H1 (cell line): Measurements from ENCODE around the gene PLEKHG5. TPM values are rescaled to one million over a fixed set of nuclear protein-coding genes. Genes with fewer than 3 reads are reported as not detected.

Experiments
- CTCF ChIA-PET: fragments of 300-600 bp; sonication (Branson Sonifier 250); formaldehyde crosslinking; loops from one replicate; lab custom pipeline; 2021; ENCODE audit not compliant: partially characterized antibody; lab: Charles Lee
- POLR2A ChIA-PET: fragments of 300-600 bp; sonication (Branson Sonifier 250); formaldehyde crosslinking; loops from one replicate; lab custom pipeline; 2021; ENCODE audit warnings: inconsistent platforms; ENCODE audit not compliant: partially characterized antibody; lab: Charles Lee
- DNase-seq, 2 experiments: peaks; one replicate each; pipeline versions ENCODE4 v3.0.0 to v3.0.0-alpha.2; 2010 to 2022; ENCODE audit warnings: low spot score in 2 of 2, low read depth in 1 of 2, mixed read lengths in 1 of 2
- FAIRE-seq: peaks from 2 replicates; lab custom pipeline; 2011; peaks lifted over from hg19 to GRCh38; lab: Jason Lieb, UNC
- H2AFZ ChIP-seq: 2 replicates; pipeline ENCODE4 v1.8.1; 2012; ENCODE audit warnings: low read length, inconsistent platforms
- H2AK5ac ChIP-seq: 2 replicates; pipeline ENCODE4 v1.6.1; 2013; ENCODE audit warnings: low read depth, low read length
- H2BK120ac ChIP-seq: replicated peaks from 2 replicates; pipeline ENCODE3; 2013; ENCODE audit warnings: low read depth, low read length, inconsistent platforms
- H2BK12ac ChIP-seq: 2 replicates; pipeline ENCODE4 v1.6.1; 2013; ENCODE audit warnings: low read depth, low read length
- H2BK15ac ChIP-seq: 2 replicates; pipeline ENCODE4 v1.6.1; 2013; ENCODE audit warnings: low read length
- H2BK20ac ChIP-seq: 2 replicates; pipeline ENCODE4 v1.6.1; 2013; ENCODE audit warnings: low read length
- H2BK5ac ChIP-seq: 2 replicates; pipeline ENCODE4 v1.6.1; 2013; ENCODE audit warnings: low read depth, low read length
- H3K14ac ChIP-seq: 2 replicates; pipeline ENCODE4 v1.6.1; 2013; ENCODE audit warnings: inconsistent platforms; ENCODE audit not compliant: insufficient read length
- H3K18ac ChIP-seq: 2 replicates; pipeline ENCODE4 v1.6.1; 2013; ENCODE audit warnings: low read length; ENCODE audit errors: extremely low read depth
- H3K23ac ChIP-seq: 2 replicates; pipeline ENCODE4 v1.6.1; 2013; ENCODE audit warnings: inconsistent platforms; ENCODE audit not compliant: insufficient read length
- H3K23me2 ChIP-seq: 2 replicates; pipeline ENCODE4 v1.6.1; 2013; ENCODE audit warnings: low read depth, low read length
- H3K27ac ChIP-seq: 2 replicates; pipeline ENCODE4 v1.6.1; 2011; ENCODE audit warnings: low read depth, low read length, inconsistent platforms
- H3K27me3 ChIP-seq, 4 experiments: replicated peaks in 1 of 4; 1 replicate in 1 of 4; 2 replicates in 3 of 4; pipeline versions ENCODE4 v1.6.1 to v1.8.1; 2011 to 2013; ENCODE audit warnings: low read length in 3 of 4, mild to moderate bottlenecking in 3 of 4, inconsistent platforms in 2 of 4, mixed read lengths in 2 of 4, moderate library complexity in 1 of 4; ENCODE audit not compliant: control insufficient read depth in 3 of 4, insufficient read depth in 3 of 4; ENCODE audit errors: extremely low read depth in 1 of 4
- H3K36me3 ChIP-seq, 4 experiments: 2 replicates each; pipeline versions ENCODE4 v1.6.1 to v1.8.1; 2011 to 2013; ENCODE audit warnings: mild to moderate bottlenecking in 4 of 4, low read length in 3 of 4, moderate library complexity in 2 of 4, control low read depth in 1 of 4, inconsistent platforms in 1 of 4; ENCODE audit not compliant: insufficient read depth in 4 of 4, control insufficient read depth in 2 of 4
- H3K4ac ChIP-seq: replicated peaks from 2 replicates; pipeline ENCODE3; 2013; ENCODE audit warnings: low read length, low read depth, mixed read lengths, inconsistent platforms; ENCODE audit not compliant: insufficient read length
- H3K4me1 ChIP-seq, 4 experiments: replicated peaks in 1 of 4; 1 replicate in 1 of 4; 2 replicates in 3 of 4; pipeline versions ENCODE4 v1.6.1 to v1.8.1; 2011 to 2013; ENCODE audit warnings: low read length in 3 of 4, inconsistent platforms in 2 of 4, mixed read lengths in 1 of 4; ENCODE audit not compliant: insufficient read depth in 4 of 4, control insufficient read depth in 3 of 4
- H3K4me2 ChIP-seq, 2 experiments: 2 replicates each; pipeline versions ENCODE4 v1.6.1 to v1.8.1; 2011 to 2013; ENCODE audit warnings: low read depth in 2 of 2, low read length in 2 of 2, control low read depth in 1 of 2, inconsistent platforms in 1 of 2, mild to moderate bottlenecking in 1 of 2; ENCODE audit not compliant: insufficient read depth in 1 of 2
- H3K4me3 ChIP-seq, 4 experiments: fragments of 200-600, 300-600 bp in 1 of 4; sonication (generic), shearing (Covaris generic), sonication (Bioruptor Twin) in 1 of 4; 2 replicates each; pipeline versions ENCODE4 v1.5.1 to v1.8.1; 2011 to 2016; ENCODE audit warnings: low read length in 4 of 4, low read depth in 3 of 4, control low read depth in 2 of 4, inconsistent platforms in 2 of 4, mild to moderate bottlenecking in 2 of 4, mixed read lengths in 1 of 4, moderate library complexity in 1 of 4; ENCODE audit not compliant: insufficient read depth in 2 of 4; ENCODE audit errors: extremely low read depth in 1 of 4
- H3K56ac ChIP-seq: replicated peaks from 2 replicates; pipeline ENCODE3; 2013; ENCODE audit warnings: low read depth, mild to moderate bottlenecking, mixed read lengths, low read length, inconsistent platforms; ENCODE audit not compliant: insufficient read length
- H3K79me1 ChIP-seq: 2 replicates; pipeline ENCODE4 v1.6.1; 2013; ENCODE audit warnings: low read depth, low read length, control low read depth
- H3K79me2 ChIP-seq, 2 experiments: 2 replicates each; pipeline versions ENCODE4 v1.6.1 to v1.8.1; 2012 to 2013; ENCODE audit warnings: low read length in 2 of 2, mild to moderate bottlenecking in 2 of 2, inconsistent platforms in 1 of 2; ENCODE audit not compliant: insufficient read depth in 2 of 2, control insufficient read depth in 1 of 2
- H3K9ac ChIP-seq, 4 experiments: replicated peaks in 1 of 4; 1 replicate in 1 of 4; 2 replicates in 3 of 4; pipeline versions ENCODE4 v1.6.1 to v1.8.1; 2011 to 2013; ENCODE audit warnings: low read depth in 3 of 4, low read length in 3 of 4, control low read depth in 2 of 4, mild to moderate bottlenecking in 2 of 4, moderate library complexity in 2 of 4, inconsistent platforms in 1 of 4; ENCODE audit errors: extremely low read depth in 1 of 4
- H3K9me3 ChIP-seq, 2 experiments: 2 replicates each; pipeline versions ENCODE4 v1.6.1 to v1.8.1; 2012 to 2013; ENCODE audit warnings: mild to moderate bottlenecking in 2 of 2, moderate library complexity in 2 of 2, control low read depth in 1 of 2, inconsistent platforms in 1 of 2, low read depth in 1 of 2, low read length in 1 of 2, mixed read lengths in 1 of 2; ENCODE audit not compliant: insufficient read depth in 2 of 2
- H4K20me1 ChIP-seq, 2 experiments: replicated peaks in 1 of 2; 2 replicates each; pipeline versions ENCODE3 to v1.8.1; 2011 to 2013; ENCODE audit warnings: inconsistent platforms in 2 of 2, low read length in 2 of 2, mild to moderate bottlenecking in 1 of 2; ENCODE audit not compliant: insufficient read depth in 2 of 2, control insufficient read depth in 1 of 2
- H4K5ac ChIP-seq: 2 replicates; pipeline ENCODE4 v1.6.1; 2013; ENCODE audit warnings: low read length, low read depth, mixed read lengths, inconsistent platforms; ENCODE audit not compliant: insufficient read length
- H4K8ac ChIP-seq: 2 replicates; pipeline ENCODE4 v1.8.0; 2013; ENCODE audit warnings: mild to moderate bottlenecking, moderate library complexity, low read length, inconsistent platforms; ENCODE audit not compliant: insufficient read depth; ENCODE audit errors: extremely low read depth
- H4K91ac ChIP-seq: replicated peaks from 2 replicates; pipeline ENCODE3; 2013; ENCODE audit warnings: low read length, mixed read lengths, inconsistent platforms; ENCODE audit not compliant: insufficient read length
- BCL11A ChIP-seq, 2 experiments: IDR thresholded peaks; one replicate each; pipeline ENCODE4 v1.6.1; 2011; ENCODE audit warnings: low read depth in 2 of 2, low read length in 2 of 2, mild to moderate bottlenecking in 2 of 2
- CEBPB ChIP-seq: IDR thresholded peaks from 2 replicates; pipeline ENCODE4 v1.6.1; 2012; ENCODE audit warnings: low read depth, low read length
- CTBP2 ChIP-seq: IDR thresholded peaks from 2 replicates; pipeline ENCODE4 v1.7.0; 2011; ENCODE audit warnings: borderline replicate concordance, mild to moderate bottlenecking, moderate library complexity, mixed read lengths, low read length; ENCODE audit not compliant: insufficient read depth, insufficient read length
- MAFK ChIP-seq: IDR thresholded peaks from 2 replicates; pipeline ENCODE4 v1.6.1; 2012; ENCODE audit warnings: low read depth, mild to moderate bottlenecking, improper control_type of control experiment, low read length
- PHF8 ChIP-seq: fragments of 200-600 bp; sonication (generic); conservative IDR thresholded peaks from 2 replicates; pipeline ENCODE4 v1.7.1; 2012; ENCODE audit warnings: low read depth, mild to moderate bottlenecking, inconsistent platforms, low read length, moderate library complexity
- RBBP5 ChIP-seq: IDR thresholded peaks from 2 replicates; pipeline ENCODE4 v1.7.1; 2012; ENCODE audit warnings: low read depth, mild to moderate bottlenecking, inconsistent platforms, low read length, moderate library complexity, borderline replicate concordance
- RXRA ChIP-seq: IDR thresholded peaks from 2 replicates; pipeline ENCODE4 v1.6.1; 2011; ENCODE audit warnings: low read depth, mild to moderate bottlenecking, low read length, moderate library complexity; ENCODE audit not compliant: insufficient read depth
- WGBS, 2 experiments: shearing (Covaris generic) in 1 of 2; methylation state at CpG; one replicate each; pipeline versions ENCODE4 v1.1.6 to v1.1.7; 2013 to 2015; ENCODE audit warnings: low lambda C conversion rate in 2 of 2, mixed read lengths in 2 of 2, inconsistent platforms in 1 of 2, low coverage in 1 of 2, missing lambda C conversion rate in 1 of 2; ENCODE audit not compliant: insufficient replicate concordance in 2 of 2, insufficient coverage in 1 of 2, insufficient read length in 1 of 2; ENCODE audit errors: extremely low coverage in 1 of 2, missing lambda C conversion rate in 1 of 2; 5-methylcytosine and 5-hydroxymethylcytosine counted together
- polyA plus RNA-seq, 7 experiments: library from polyadenylated mRNA; depleted of rRNA in 3 of 7; stranded (reverse) in 5 of 7; unstranded in 2 of 7; fragments of >200 nt in 5 of 7; fragments of 200-250 nt in 2 of 7; gene quantifications; 1 replicate in 5 of 7; 2 replicates in 1 of 7; 4 replicates in 1 of 7; pipeline versions ENCODE4 v1.2.1 to v1.2.3, GENCODE V29; 2011 to 2013; ENCODE audit warnings: missing spikeins in 2 of 7, mixed read lengths in 2 of 7
- total RNA-seq: library from RNA; stranded (reverse); fragmentation: NEBNext Ultra II Directional; extraction: Animal tissue kit (Norgen Biotek cat#: 25700); gene quantifications from 2 replicates; pipeline ENCODE4 v1.2.1, GENCODE V29; 2021
- TF ChIP-seq, protein P1 (sequence below), 3 experiments: IDR thresholded peaks; 1 replicate in 2 of 3; 2 replicates in 1 of 3; pipeline versions ENCODE4 v1.5.1 to v1.6.1; 2011; ENCODE audit warnings: low read length in 3 of 3, mild to moderate bottlenecking in 3 of 3, inconsistent platforms in 2 of 3, low read depth in 1 of 3, moderate library complexity in 1 of 3; ENCODE audit not compliant: insufficient read depth in 1 of 3; ENCODE audit errors: control extremely low read depth in 1 of 3

PLEKHG5 gene
- total and polyA plus RNA-seq, 2 of the 8 experiments (the other 6 are each of a cell fraction or from before 2014, with no cell fraction given): 10.4 to 13.8 TPM

DNA sequence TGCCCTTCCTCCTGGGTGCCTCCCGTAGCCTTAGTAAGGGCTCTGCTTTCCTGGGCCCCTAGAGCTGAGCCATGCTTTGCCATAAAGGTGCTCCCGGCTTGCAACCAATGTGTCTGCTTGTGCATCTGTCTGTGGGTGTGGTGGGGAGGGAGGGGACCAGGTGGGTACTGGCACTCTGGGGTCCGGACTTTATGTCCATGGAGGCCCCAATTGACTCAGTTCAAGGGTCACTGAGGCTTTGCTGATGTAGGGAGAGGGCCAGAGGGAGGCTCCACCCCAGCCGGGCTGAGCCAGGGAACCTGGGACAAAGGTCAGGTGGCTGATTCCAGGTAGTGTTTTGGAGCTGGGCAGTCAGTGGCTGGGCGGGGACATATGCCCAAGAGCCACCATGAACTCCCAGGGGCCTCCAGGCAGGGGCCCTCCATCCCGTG lies 40.5 kb downstream of the PLEKHG5 start:
- Histone ChIP-seq H2BK15ac (0 out of 2 replicates have a peak overlapping the region, but pooled peaks have one; percentile 8), H4K20me1 (no peaks in the 10 kb centered on the region), H3K56ac (no peak overlapping the region), H3K4me2 (no peak overlapping the region), H3K79me1 (no peaks in the 10 kb centered on the region), H3K27ac (no peak overlapping the region), H2BK5ac (no peak overlapping the region), H3K9ac (no peak overlapping the region), H2AFZ (no peak overlapping the region), H4K91ac (no peak overlapping the region), H3K4me3 (no peak overlapping the region), H3K18ac (no peak overlapping the region), H3K79me2 (no peaks in the 10 kb centered on the region), H4K5ac (no peak overlapping the region), H3K9me3 (no peaks in the 10 kb centered on the region; a peak in 1 of 4 replicates), H3K4ac (no peak overlapping the region), H3K27me3 (peaks cover 5 to 35% (median 22%) of the 10 kb centered on the region in 4 experiments; a peak in 6 of 7 replicates), H3K14ac (no peak overlapping the region), H4K8ac (peak overlapping the region; percentile 3; the same call in 1 of the 2 replicates), H2BK120ac (no peak overlapping the region), H2BK20ac (no peak overlapping the region), H2BK12ac (0 out of 2 replicates have a peak overlapping the region, but pooled peaks have one; percentile 17), H3K4me1 (peaks cover 0 to 26% (median 18%) of the 10 kb centered on the region in 4 experiments; a peak in 6 of 7 replicates), H3K23me2 (peaks cover 13% of the 10 kb centered on the region; the same call in 1 of the 2 replicates), H2AK5ac (no peak overlapping the region), H3K36me3 (no peaks in the 10 kb centered on the region; a peak in 1 of 8 replicates), H3K23ac (no peak overlapping the region)
- 88% methylated on average over 3 of the region's 6 CpGs; no CpG with 5 or more reads in 1 of the 2 experiments for WGBS, 2 experiments
- POLR2A ChIA-PET: interaction anchor here (3.3 to 12.2 kb wide), 2 partner anchors 12 to 20 kb away, joined by 13 to 123 read pairs; partner anchors contain the start of gene TNFRSF25
- TF ChIP-seq, protein P1, sequence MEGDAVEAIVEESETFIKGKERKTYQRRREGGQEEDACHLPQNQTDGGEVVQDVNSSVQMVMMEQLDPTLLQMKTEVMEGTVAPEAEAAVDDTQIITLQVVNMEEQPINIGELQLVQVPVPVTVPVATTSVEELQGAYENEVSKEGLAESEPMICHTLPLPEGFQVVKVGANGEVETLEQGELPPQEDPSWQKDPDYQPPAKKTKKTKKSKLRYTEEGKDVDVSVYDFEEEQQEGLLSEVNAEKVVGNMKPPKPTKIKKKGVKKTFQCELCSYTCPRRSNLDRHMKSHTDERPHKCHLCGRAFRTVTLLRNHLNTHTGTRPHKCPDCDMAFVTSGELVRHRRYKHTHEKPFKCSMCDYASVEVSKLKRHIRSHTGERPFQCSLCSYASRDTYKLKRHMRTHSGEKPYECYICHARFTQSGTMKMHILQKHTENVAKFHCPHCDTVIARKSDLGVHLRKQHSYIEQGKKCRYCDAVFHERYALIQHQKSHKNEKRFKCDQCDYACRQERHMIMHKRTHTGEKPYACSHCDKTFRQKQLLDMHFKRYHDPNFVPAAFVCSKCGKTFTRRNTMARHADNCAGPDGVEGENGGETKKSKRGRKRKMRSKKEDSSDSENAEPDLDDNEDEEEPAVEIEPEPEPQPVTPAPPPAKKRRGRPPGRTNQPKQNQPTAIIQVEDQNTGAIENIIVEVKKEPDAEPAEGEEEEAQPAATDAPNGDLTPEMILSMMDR (IDR thresholded peaks at IDR 0.05; ENCODE audit: control extremely low read depth in 1 of 3, insufficient read depth in 1 of 3, low read depth in 1 of 3, low read length in 3 of 3): no peak
- TF ChIP-seq BCL11A (IDR thresholded peaks at IDR 0.05; ENCODE audit: low read depth in 2 of 2, low read length in 2 of 2): no peak
- no peak for TF ChIP-seq RBBP5
- TF ChIP-seq MAFK: no peak
- no peak for TF ChIP-seq CEBPB
- TF ChIP-seq RXRA: no peak
- no peak for TF ChIP-seq CTBP2
- no peak for TF ChIP-seq PHF8
- DNase-seq (no peak), FAIRE-seq (no peak)
- CTCF ChIA-PET: interaction anchor here (1.5 to 16.7 kb wide), 9 partner anchors 12 to 212 kb away, joined by 3 to 168 read pairs (median 13); partner anchors contain the start of genes PLEKHG5 and TNFRSF25
